ENCODE results near the gene SKIC2.

- TF ChIP-seq CEBPB (IDR thresholded peaks at IDR 0.05; ENCODE audit: low read depth) (no peak), POLR2A (IDR thresholded peaks at IDR 0.05; ENCODE audit: borderline replicate concordance, extremely low read depth, insufficient read depth, insufficient read length) (no peak), CTCF (IDR thresholded peaks at IDR 0.05 in 2 of 3, conservative IDR thresholded peaks at IDR 0.05 in 1 of 3; ENCODE audit: borderline replicate concordance in 1 of 3, insufficient read depth in 1 of 3, low read depth in 2 of 3, low read length in 2 of 3) (no peak), MAX (IDR thresholded peaks at IDR 0.05) (no peak), RAD21 (IDR thresholded peaks at IDR 0.05; ENCODE audit: low read depth) (no peak), YY1 (IDR thresholded peaks at IDR 0.05; ENCODE audit: extremely low read depth, insufficient replicate concordance, low read depth, low read length) (no peak), POLR2AphosphoS5 (IDR thresholded peaks at IDR 0.05; ENCODE audit: low read depth, low read length) (0 out of 2 replicates have a peak, but pooled peaks have one; percentile 23)
Observed at GRCh38 chr6:31969712-31970603, 11.0 kb downstream of the SKIC2 start.

All from HCT116 (cell line).